ENCODE data around the gene CTPS1.
A peak's percentile ranks its signal among the peaks of the same experiment; 100 is the strongest.

Gene CTPS1

DNA sequence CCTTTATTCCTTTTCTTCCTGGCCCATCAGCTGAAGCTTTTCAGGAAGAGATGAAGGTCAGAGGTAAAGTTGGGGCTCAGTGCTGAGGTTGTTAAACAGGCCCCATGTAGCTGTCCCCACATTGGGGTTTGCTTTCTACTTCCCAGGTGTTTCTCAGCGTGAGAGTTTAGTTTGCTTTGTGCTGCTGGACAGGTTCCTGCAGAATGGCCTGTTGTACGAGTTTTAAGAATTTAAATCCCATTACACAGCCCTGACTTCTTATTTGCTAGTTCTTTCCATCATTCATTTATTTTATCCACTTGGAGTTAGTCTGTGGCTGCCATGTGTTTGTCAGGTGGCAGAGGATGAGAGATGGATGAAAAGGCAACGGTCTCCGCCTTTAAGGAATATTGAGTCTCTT lies 19.2 kb downstream of the CTPS1 start:
- no peak for DNase-seq (ENCODE audit: low read depth in 2 of 2)

DNA sequence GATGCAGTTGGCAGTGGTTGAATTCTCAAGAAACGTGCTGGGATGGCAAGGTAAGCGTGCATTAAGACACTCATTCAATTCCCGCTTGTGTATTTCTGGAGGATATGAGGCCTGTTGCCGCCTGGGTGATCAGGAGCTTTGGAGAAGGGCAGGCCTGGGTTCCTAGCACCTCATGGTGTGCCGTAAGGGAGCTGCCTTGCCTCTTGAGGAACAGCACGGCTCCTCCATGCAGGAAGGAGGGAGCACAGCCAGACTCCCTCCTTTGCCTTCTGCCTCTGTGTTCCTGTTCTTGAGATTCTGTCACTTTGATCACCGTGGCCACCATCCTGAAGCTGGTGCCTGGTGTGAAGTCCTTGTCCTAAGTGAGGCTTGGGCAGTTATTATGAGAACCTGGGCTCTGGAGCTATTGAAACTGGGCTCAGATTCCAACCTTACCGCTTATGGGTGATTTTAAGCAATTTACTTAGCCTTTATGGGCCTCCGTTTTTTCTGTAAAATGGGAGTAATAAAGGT lies 23.7 kb downstream of the CTPS1 start:
- no peak for DNase-seq (ENCODE audit: low read depth in 2 of 2)

DNA sequence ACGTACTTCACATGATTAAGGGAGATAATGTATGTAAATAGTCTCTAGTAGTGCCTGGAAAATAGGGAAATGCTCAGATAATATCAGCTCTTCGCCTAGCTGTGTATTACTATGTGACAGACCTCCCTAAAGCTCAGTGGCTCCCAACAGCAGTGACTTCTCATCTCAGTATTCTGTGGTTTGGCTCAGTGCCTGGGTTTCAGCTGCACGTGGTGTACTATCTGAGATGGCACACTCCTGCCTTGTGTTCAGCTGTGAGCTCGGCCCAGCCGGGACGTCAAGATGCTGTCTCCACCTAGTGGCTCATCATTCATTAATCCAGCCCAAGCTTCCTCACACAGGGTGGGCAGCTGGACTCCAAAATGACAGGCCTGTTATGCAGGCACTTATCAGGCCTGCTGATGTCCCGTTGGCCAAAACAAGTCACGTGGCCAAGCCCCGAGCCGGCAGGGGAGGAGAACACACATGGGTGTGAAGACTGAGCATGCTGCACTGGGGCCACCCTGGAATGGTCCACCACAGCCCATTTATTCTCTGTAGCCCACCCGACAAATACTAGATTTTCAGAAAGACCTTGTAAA lies 24.2 kb downstream of the CTPS1 start:
- peak; percentile 53 to 66 for DNase-seq (ENCODE audit: low read depth in 2 of 2)

DNA sequence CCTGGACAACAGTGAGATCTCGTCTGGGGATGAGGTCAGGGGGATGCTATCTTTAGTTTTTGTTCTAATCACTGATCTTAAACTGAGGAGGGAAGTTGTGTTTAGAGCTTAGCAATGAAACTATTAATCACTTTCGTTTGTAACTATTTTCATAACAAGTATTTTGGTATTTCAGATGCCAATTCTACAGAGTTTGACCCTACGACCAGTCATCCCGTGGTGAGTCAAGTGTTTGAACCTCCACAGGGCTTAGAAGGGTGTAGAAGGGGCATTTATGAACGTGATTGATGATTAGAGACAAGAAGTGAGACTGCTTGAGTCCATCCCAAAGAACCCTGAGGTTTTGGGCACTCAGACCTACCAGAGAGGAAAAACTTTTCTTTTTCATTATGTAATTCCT lies 26.4 kb downstream of the CTPS1 start:
- no peak for DNase-seq (ENCODE audit: low read depth in 2 of 2)

DNA sequence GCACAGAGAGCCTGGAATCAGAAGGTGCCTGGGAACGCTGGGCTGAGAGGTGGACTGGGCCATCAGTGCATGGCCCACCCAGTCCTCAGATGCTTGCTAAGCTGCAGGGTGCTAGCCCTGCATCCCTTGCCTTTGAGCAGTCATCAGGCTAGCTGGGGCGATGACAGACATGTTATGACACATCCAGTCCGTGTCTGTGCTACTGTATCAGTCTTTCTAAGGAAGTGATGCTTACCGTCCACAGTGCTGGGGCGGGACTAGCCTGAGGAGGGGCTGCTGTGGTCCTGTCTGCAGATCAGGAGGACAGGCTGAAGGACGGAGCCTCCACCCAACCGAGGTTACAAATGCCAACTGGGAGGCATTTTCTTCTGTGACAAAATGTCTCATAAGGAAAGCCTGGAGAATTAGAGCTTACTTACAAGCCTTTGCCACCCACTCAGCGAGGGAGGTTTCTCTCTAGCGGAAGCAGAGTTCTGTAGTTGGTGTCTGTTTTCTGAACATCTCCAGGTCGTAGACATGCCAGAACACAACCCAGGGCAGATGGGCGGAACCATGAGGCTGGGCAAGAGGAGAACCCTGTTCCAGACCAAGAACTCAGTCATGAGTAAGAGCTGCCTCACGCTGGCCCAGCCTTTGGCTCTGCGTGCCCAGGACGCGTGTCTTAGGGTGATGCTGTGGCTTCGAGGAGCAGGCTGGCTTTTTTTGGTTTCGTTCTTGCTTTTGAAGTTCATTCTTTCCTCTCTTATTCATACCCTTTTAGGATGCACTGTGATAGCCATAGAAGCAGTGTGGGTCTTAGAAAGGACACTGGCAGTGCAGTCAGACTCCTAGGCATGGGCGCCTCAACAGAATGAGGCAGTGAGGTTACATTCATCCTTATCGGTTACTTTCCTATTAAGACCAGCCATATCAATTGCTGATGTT lies 27.7 kb downstream of the CTPS1 start:
- DNase-seq (ENCODE audit: low read depth in 2 of 2) = no peak

DNA sequence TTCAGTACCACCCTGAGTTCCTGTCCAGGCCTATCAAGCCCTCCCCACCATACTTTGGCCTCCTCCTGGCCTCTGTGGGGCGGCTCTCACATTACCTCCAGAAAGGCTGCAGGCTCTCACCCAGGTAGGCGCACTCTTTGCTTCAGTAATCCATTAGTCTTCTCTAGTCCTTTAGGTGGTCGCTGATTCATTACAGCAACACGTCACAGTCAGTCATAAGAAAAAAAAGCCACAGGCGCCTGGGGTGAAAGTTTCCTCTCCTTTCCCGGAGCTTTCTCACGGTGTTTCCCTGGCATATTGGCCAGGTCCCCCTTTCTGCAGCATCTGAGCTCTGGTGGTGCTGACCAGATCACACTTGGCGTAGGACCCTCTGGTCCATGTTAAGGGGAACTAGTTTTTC lies 30.0 kb downstream of the CTPS1 start:
- DNase-seq (ENCODE audit: low read depth in 2 of 2) = no peak

DNA sequence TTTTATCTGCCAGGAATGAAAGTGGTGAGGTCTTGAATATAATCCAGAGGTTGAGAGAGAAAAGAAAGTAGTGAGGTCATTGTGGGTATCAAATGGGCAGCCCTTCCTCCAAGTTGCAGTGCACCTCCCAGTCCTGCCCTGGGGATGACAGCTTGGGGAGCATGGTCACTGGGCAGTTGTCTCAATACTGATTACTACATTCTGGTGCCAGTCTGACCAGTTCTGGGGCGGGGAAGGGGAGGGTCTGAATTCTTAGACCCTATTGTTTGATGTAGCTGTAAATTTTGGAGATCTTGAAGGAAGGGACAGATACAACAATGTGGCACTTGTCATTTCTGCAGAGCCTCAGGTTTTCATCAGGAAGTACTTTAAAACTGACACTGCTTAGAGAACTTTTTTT lies 30.8 kb downstream of the CTPS1 start:
- DNase-seq (ENCODE audit: low read depth in 2 of 2) = no peak

DNA sequence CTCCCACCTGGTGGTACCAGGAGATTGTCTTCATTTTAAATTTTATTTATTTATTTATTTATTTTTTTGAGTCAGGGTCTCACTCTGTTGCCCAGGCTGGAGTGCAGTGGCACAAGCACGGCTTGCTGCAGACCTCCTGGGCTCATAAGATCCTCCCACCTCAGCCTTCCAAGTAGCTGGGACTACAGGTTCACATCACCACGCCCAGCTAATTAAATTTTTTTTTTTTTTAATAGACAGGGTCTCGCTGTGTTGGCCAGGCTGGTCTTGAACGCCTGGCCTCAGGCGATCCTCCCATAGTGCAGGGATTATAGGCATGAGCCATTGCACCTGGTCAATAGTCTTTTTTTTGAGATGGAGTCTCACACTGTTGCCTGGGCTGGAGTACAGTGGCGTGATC lies 33.5 kb downstream of the CTPS1 start:
- DNase-seq (ENCODE audit: low read depth in 2 of 2) = no peak

DNA sequence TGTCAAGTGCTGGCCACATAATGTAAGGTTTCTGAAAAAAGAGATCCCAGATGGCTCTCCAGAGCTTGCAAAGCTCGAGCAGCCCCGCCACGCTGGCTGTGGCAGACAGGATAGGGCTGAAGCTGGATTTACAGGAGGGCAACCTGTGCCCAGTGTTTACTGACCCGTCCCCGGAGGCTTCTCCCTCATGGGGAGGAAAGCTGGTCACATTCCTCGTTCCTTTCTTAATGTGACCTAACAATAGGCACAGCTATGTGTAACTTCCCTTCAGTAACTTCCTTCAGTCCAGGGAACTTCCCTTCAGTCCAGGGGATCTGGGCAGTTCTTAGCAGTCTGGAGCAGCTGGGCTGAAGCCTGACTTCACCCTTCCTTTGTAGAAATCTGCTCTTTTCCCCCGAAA lies 34.3 kb downstream of the CTPS1 start:
- DNase-seq (ENCODE audit: low read depth in 2 of 2) = no peak

DNA sequence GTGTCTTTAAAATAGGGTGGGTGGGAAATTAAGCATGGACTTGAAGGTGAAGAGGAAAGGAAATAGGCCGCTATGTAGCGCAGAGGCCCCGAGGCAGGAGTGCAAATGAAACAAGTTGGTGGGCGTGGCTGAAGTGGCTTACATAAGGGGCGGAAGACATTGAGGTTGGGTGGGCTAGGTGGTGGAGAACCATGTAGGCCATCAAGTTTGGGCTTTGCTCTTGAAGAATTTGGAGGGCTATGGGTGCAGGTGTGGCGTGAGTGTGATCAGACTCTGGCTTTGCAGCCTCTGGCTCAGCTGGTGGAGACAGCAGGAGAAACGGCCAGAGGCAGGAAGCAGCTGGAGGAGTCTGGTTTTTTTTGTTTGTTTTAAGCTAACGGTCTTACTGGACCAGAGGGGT lies 35.4 kb downstream of the CTPS1 start:
- DNase-seq (ENCODE audit: low read depth in 2 of 2) = no peak

DNA sequence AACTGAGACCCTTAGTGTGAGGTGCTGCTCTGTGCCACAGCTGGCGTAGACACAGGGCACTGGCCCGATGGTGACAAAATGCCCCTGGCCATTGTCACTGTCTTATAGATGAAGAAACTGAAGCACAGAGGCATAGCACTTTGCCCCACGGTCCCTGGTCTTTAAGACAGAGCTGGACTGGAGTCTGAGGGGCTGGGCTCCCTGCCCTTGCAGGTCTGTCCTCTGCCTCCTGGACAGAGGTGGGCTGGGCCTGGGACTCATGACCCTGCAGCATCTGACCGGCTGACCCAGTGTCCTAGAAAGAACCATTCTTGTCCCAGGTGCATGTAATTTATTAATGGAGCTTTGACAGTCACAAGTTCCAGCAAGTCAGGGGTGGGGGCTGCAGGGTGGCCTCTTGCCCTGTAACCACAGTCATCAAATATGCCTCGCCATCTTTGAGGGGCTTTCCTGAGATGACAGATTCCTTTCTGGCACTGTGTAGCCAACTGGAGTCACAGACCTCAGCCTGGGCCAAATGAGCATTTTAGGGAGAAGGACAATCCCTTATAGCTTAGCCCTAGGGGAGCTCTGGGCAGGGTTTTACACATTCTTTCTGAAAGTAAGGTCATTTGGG lies 35.9 kb downstream of the CTPS1 start:
- no peak for DNase-seq (ENCODE audit: low read depth in 2 of 2)

DNA sequence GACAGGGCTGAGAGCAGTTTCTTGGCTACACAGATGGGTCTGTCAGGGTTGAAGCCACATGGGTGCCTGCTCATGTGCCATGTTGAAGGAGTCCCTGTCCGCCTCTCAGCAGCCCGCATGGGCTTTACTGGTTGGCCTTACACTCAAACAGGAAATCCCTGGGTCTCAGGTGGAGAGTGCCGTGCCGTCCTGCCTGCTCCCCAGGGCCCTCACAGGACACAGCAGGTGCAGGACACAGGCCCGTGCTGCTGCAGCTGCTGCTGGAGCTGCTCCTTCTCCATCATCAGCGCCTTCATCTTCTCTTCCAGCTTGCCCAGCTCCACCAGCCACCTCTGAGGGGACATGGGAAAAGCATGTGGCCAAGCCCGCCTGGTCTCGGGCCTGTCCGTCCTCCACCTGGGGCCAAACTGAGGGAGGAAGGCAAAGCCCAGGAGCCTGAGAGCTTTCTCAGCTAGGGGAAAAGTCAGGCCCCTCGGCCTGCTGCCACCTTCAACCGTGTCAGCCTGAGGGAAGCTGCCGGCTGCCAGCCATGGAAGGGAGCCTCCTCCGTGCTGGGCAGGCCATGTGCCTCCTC lies 36.5 kb downstream of the CTPS1 start:
- no peak for DNase-seq (ENCODE audit: low read depth in 2 of 2)

DNA sequence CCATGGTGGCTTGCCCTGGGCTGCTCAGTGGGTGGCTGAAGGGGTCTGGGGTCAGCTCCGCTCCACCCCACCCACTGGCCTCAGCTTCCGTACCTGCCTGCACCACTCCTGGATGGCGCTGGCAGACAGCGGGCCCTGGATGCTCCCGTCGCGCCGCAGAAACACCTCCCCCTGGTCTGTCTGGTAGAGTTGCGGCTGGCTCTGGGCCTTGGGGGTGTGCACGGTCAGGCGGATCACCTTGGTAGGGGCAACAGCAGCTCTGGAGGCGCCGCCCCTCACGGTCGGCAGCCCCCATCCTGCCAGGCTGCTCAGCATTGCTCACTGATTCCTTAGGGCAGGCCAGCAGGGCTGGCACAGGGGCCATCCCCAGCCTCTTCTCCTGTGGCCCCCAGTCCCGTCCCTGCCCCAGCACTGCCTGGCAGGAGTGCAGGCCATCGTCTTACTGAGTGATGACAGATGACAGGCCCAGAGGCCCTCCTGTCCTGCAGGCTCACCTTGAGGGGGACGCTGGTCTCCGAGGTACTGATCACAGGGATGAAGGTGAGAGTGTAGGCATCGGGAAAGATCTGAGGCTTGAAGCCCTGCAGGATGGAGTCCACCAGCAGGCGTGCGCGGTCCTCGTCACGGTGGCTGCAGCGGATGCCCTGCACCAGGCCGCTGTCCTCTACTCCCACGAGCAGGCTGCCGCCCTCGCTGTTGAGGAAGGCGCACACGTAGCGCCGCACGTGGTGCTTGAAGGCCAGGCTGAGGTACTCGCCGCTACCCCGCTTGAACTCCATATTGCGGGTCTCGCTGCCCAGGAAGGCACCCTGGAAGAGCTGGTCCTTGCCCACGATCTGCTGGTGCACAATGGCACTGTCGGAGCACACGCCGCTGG lies 37.9 kb downstream of the CTPS1 start:
- DNase-seq (ENCODE audit: low read depth in 2 of 2) = no peak

DNA sequence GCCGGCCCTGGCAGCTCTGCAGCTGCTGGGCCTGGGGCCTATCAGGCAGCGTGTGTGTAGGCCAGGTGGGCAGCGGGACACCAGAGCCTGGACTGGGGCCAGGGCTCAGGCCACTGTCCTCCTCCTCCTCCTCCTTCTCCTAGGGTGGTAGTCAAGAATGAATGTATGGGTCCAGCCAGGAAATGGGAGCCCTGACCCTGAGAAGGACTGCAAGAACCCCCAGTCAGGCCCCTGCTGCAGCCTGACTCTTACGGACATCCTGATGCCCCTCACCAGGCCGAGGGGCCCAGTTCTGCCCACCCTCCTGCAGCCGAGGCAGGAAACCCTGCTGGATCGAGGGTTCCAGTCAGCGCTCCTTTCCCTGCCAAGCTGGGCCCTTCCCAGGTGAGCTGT lies 38.5 kb downstream of the CTPS1 start:
- no peak for DNase-seq (ENCODE audit: low read depth in 2 of 2)

DNA sequence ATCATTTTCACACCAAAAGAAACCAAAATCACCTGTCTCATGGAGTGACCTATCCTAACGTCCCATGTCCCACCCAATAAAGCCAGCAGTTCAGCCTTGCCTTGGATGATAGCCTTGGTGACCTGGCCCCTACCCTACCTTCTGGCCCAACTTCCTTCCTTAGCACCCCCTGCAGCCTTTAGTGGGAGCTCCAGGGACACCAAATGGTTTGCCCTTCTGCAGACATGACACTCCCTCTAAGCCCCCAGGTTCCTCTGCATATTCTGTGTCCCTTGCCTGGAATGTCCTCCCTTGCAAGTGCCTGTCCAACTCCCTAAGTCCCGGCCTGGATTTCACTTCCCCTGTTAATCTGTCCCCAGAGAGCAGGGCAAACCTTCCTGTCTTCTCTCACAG lies 39.9 kb downstream of the CTPS1 start:
- no peak for DNase-seq (ENCODE audit: low read depth in 2 of 2)

DNA sequence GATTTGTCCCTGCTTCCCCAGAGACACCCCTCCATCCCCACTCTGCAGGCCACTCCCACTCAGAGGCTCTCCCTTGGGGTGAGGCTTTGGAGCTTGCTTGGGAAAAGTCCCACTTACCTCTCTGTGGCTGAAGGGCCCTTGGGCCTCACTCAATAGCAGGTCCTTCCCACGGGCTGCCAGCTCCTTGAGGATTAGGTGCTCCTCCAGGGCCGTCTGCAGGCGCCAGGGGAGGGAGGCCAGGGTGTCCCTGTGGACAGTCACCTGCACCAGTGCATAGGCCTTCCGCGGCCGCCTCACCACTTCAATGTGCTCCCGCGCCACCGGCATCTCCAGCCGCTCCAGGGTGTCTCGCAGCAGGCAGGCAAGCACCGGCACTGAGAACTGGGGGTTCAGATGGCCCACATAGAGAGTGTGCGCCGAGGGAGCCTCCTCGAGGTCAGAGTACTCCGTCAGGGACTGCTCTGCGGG lies 40.6 kb downstream of the CTPS1 start:
- DNase-seq (ENCODE audit: low read depth in 2 of 2) = no peak

DNA sequence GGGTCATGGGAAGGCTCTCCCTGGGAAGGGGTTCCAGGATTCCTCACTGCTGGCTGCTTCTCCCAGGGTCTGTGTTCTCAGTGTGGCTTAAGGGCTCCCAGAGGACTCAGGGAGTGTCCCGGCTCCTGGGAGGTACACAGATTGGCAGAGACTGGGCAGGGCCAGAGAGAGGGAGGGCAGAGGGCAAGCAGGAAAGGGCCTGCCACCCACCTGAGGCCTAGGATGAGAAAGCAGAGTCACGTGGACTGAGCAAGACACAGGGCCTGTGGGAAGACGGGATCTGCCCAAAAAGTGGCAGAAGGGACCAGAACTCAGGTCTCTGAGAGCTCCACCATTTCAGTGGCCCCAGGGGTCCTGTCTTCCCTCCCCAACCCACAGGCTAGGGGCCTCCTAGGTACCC lies 41.2 kb downstream of the CTPS1 start:
- DNase-seq (ENCODE audit: low read depth in 2 of 2) = no peak

DNA sequence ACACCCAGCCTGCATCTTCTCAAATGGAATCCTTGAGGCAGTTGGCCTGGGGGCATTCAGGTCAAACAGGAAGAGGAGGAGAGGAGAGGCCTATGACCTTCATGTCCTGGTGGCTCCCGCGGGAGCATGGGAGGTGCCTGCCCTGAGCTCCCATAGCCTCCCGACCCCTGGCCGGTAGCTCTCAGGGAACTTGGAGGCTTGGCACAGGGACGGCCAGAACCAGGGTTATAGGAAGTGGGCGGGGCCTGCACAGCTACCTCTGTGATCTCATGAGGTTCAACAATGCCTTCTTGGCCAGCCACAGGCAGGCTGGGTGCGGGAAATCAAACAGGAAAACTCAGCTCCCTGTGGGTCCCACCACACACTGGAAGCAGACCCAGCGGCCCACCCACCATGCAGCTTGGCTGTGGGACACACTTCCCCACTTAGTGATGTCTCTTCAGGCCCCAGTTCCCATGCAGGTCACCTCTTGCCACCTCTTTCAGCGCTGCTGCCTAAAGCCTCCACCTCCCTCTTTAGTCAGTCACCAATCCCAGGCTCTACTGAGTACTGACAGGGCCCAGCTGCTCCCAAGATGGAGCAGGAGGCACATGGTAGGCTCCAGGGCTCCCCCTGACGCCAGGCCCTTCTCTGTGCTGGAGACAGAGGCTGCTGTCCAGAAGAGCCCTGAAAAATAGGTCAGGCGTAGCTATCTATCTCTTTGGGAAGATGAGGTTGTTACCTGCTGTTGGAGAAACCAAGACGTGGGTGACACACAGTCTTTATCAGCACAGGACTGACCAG lies 42.2 kb downstream of the CTPS1 start, which contains the start of gene SLFNL1:
Gene SLFNL1, minus strand, starts transcription at position 200 of the 783 bp plus-strand sequence. CDS start 1,065 bp downstream, outside the sequence.
- no peak for DNase-seq (ENCODE audit: low read depth in 2 of 2)

DNA sequence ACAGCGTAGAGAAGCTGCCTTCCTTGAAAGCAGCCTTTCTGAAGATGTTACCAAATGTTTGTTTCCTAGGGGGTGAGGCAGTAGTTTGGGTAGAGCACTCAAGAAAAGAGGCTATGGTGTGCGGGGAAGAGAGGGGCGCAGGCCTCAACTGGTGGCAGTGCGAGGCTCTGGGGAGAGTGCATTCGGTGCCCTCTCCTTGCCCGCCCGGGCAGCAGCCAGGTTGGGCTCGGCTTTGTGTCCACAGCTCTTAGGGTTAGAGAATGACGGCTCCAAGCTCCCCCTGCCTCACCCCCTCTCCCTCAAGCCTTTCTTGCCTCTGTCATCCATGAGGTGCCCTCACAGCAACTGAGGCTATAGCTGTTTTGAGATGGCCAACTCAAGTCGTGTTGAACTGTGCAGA lies 42.9 kb downstream of the CTPS1 start:
- no peak for DNase-seq (ENCODE audit: low read depth in 2 of 2)

DNA sequence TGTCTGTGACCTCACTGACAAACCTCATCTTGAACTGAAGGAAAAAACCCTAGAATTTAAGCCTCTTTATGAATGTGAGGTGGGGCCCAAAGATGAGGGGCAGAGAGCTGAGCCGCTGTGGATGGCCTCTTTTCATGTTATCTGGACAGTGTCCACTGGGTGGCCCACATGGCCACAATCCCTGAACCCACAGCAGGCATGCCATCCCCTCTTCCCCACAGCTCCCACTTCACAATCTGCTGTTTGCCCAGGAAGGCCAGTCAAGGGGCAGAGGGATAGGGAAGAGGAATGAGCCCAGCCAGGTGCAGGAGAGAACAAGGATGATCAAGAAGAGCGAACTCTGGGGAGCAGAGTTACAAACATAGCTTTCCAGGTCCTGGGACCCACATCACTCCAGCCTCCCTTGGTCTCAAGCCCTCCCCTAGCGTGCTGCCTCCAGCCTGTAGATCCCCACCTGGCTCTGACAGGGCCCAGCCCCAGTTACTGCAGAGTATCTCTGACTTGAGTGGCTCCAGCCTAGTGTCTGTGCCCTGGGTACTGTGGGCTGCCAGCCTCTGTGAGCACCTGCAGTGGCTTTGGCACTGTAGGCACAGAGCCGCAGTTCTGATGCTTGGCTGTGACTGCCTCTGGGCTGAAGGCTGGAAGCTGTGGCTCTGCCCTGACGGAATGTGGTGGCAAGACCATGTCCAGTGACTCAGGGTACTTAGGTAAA lies 43.9 kb downstream of the CTPS1 start:
- DNase-seq (ENCODE audit: low read depth in 2 of 2) = no peak

Measured in stimulated activated CD4-positive, alpha-beta T cell treated with anti-CD3 and anti-CD28 coated beads, Interleukin-1b, Interleukin-23, amount 100 ng/mL, for 1 hour (primary cell).